Sigmoid colon (tissue), 3 donors: Measurements from ENCODE around the gene PSMC1.

ENCODE experiments used
- CTCF ChIP-seq, 4 experiments: fragments of 450-650 bp in 3 of 4; fragments of 200-600 bp in 1 of 4; IDR thresholded peaks; one replicate each; pipeline ENCODE4 v1.5.1; 2016 to 2019; ENCODE audit warnings: antibody characterized with exemption in 4 of 4, mild to moderate bottlenecking in 3 of 4, moderate library complexity in 2 of 4
- POLR2A ChIP-seq, 2 donors: fragments of 450-650 bp; IDR thresholded peaks; one replicate each; pipeline ENCODE4 v1.6.1; 2016; ENCODE audit warnings: antibody characterized with exemption in 2 of 2, mild to moderate bottlenecking in 2 of 2, moderate library complexity in 2 of 2

GRCh38 chr14:90291699-90292098, 35.3 kb downstream of the PSMC1 start:
- TF ChIP-seq POLR2A (IDR thresholded peaks at IDR 0.05), result no peak
- no peak for TF ChIP-seq CTCF (IDR thresholded peaks at IDR 0.05)
